GM12878 (cell line): ENCODE results near the gene PTPN5. TPM values are rescaled to one million over a fixed set of nuclear protein-coding genes. Genes with fewer than 3 reads are reported as not detected.

Experiments used
- ATAC-seq: fragments of 200-7000 bp; cut with Tn5 transposase; 3 replicates; pipeline ENCODE4 v1.9.1; 2020; ENCODE audit warnings: mild to moderate bottlenecking, moderate library complexity
- BruUV-seq: library from RNA; stranded (reverse); fragments of 400-500 nt; replicated peaks from 2 replicates; lab custom pipeline; 2021; lab: Mats Ljungman, UMichigan
- CTCF ChIA-PET: fragments of 300-600 bp; sonication (Branson Sonifier 250); formaldehyde crosslinking; extraction: SDS; loops from one replicate; lab custom pipeline; 2021; ENCODE audit warnings: inconsistent platforms; lab: Yijun Ruan, JAX
- POLR2A ChIA-PET: fragments of 350-600 bp; formaldehyde crosslinking; extraction: SDS; loops from one replicate; lab custom pipeline; 2021; ENCODE audit warnings: inconsistent platforms; lab: Charles Lee
- RAD21 ChIA-PET: fragments of 300-600 bp; sonication (Branson Sonifier 250); formaldehyde crosslinking; loops from one replicate; lab custom pipeline; 2023; ENCODE audit warnings: antibody characterized with exemption; ENCODE audit not compliant: unreplicated experiment; lab: Charles Lee
- SMC1A ChIA-PET: fragments of 300-600 bp; sonication (Branson Sonifier 250); formaldehyde crosslinking; loops from one replicate; lab custom pipeline; 2023; ENCODE audit not compliant: unreplicated experiment, uncharacterized antibody; lab: Charles Lee
- DNase-seq: peaks from one replicate; pipeline ENCODE4 v3.0.0-alpha.2; 2011; ENCODE audit warnings: low read depth, low spot score
- FAIRE-seq: peaks from 3 replicates; lab custom pipeline; 2011; peaks lifted over from hg19 to GRCh38; lab: Jason Lieb, UNC
- H2AFZ ChIP-seq: 2 replicates; pipeline ENCODE4 v1.6.0; 2011; ENCODE audit warnings: low read depth, low read length, control low read depth; ENCODE audit not compliant: control insufficient read depth
- H3K27ac ChIP-seq: 2 replicates; pipeline ENCODE4 v1.5.1; 2011; ENCODE audit warnings: control low read depth; ENCODE audit not compliant: control insufficient read depth, insufficient read depth
- H3K27me3 ChIP-seq, 2 experiments: replicated peaks in 1 of 2; 2 replicates each; pipeline versions ENCODE4 v1.6.0 to v1.6.1; 2011; ENCODE audit warnings: low read length in 1 of 2; ENCODE audit not compliant: control insufficient read depth in 2 of 2, insufficient read depth in 2 of 2
- H3K36me3 ChIP-seq, 2 experiments: 2 replicates each; pipeline ENCODE4 v1.5.1; 2011; ENCODE audit warnings: low read length in 1 of 2; ENCODE audit not compliant: control insufficient read depth in 2 of 2, insufficient read depth in 2 of 2
- H3K4me1 ChIP-seq: 2 replicates; pipeline ENCODE4 v1.6.1; 2011; ENCODE audit warnings: mild to moderate bottlenecking, low read length, moderate library complexity, mixed read lengths; ENCODE audit not compliant: control insufficient read depth, insufficient read depth
- H3K4me2 ChIP-seq: 2 replicates; pipeline ENCODE4 v1.6.0; 2011; ENCODE audit warnings: control low read depth; ENCODE audit not compliant: control insufficient read depth, insufficient read depth
- H3K4me3 ChIP-seq: fragments of 200-600 bp; sonication (generic); 2 replicates; pipeline ENCODE4 v1.5.1; 2016
- H3K79me2 ChIP-seq: 2 replicates; pipeline ENCODE4 v1.6.0; 2011; ENCODE audit warnings: low read length; ENCODE audit not compliant: control insufficient read depth, insufficient read depth
- H3K9ac ChIP-seq: 2 replicates; pipeline ENCODE4 v1.8.0; 2011; ENCODE audit warnings: low read length, control low read depth, mixed read lengths; ENCODE audit not compliant: control insufficient read depth, insufficient read depth
- H3K9me3 ChIP-seq: replicated peaks from 3 replicates; pipeline ENCODE4 v1.5.1; 2011; ENCODE audit warnings: mild to moderate bottlenecking, low read length; ENCODE audit not compliant: control insufficient read depth, insufficient read depth
- H4K20me1 ChIP-seq: 2 replicates; pipeline ENCODE4 v1.6.0; 2011; ENCODE audit not compliant: control insufficient read depth, insufficient read depth
- BRCA1 ChIP-seq: IDR thresholded peaks from 2 replicates; pipeline ENCODE4 v1.6.1; 2011; ENCODE audit warnings: low read depth, low read length, improper control_type of control experiment
- E2F4 ChIP-seq: IDR thresholded peaks from 2 replicates; pipeline ENCODE4 v1.6.1; 2012; ENCODE audit warnings: low read depth, low read length, improper control_type of control experiment
- FOXK2 ChIP-seq: fragments of 450-650 bp; IDR thresholded peaks from 2 replicates; pipeline ENCODE4 v1.6.1; 2017; ENCODE audit warnings: mild to moderate bottlenecking, moderate library complexity
- FOXM1 ChIP-seq: IDR thresholded peaks from 2 replicates; pipeline ENCODE4 v1.6.1; 2012; ENCODE audit warnings: low read depth, mild to moderate bottlenecking, inconsistent platforms, low read length, moderate library complexity
- PKNOX1 ChIP-seq: fragments of 450-650 bp; IDR thresholded peaks from 2 replicates; pipeline ENCODE4 v1.6.1; 2016; ENCODE audit warnings: mild to moderate bottlenecking
- ZBTB4 ChIP-seq: fragments of 450-650 bp; formaldehyde crosslinking; IDR thresholded peaks from 2 replicates; pipeline ENCODE4 v1.4.0; 2022; ENCODE audit warnings: mild to moderate bottlenecking, moderate library complexity
- ZNF622 ChIP-seq: fragments of 450-650 bp; IDR thresholded peaks from 2 replicates; pipeline ENCODE4 v1.6.1; 2017; ENCODE audit warnings: mild to moderate bottlenecking, inconsistent platforms
- WGBS: methylation state at CpG from one replicate; pipeline ENCODE4 v1.1.6; 2016; ENCODE audit warnings: low lambda C conversion rate; ENCODE audit not compliant: insufficient replicate concordance, insufficient coverage; ENCODE audit errors: missing lambda C conversion rate; 5-methylcytosine and 5-hydroxymethylcytosine counted together
- in situ Hi-C: fragments of 300-500 bp; cut with MboI; formaldehyde crosslinking; loops from 9 replicates; pipeline ENCODE4 v1.14.3; 2018; ENCODE audit warnings: mixed read lengths
- intact Hi-C: fragments of 100-400 bp; cut with micrococcal nuclease; formaldehyde crosslinking; loops from one replicate; pipeline ENCODE4 v1.14.2; 2022; ENCODE audit not compliant: unreplicated experiment
- polyA plus RNA-seq, 11 experiments: library from polyadenylated mRNA; depleted of rRNA in 4 of 11; unstranded in 6 of 11; stranded (reverse) in 5 of 11; fragments of >200 nt; fragmentation: Nextera tagmentation in 4 of 11; fragmentation: Illumina TruSeq in 1 of 11; extraction: Ambion mirVana in 4 of 11; extraction: Trizol in 1 of 11; gene quantifications; 1 replicate in 1 of 11; 2 replicates in 10 of 11; pipeline versions ENCODE4 v1.2.1 to v1.2.3, GENCODE V29; 2011 to 2016; ENCODE audit warnings: inconsistent platforms in 2 of 11, missing spikeins in 2 of 11, low read depth in 1 of 11
- total RNA-seq, 4 experiments: library from RNA; depleted of rRNA in 3 of 4; stranded (reverse); fragments of >200 nt in 3 of 4; fragmentation: Illumina TruSeq in 1 of 4; extraction: Trizol in 1 of 4; gene quantifications; 2 replicates each; pipeline versions ENCODE4 v1.2.1 to v1.2.3, GENCODE V29; 2013 to 2021

Gene PTPN5
- total and polyA plus RNA-seq, 10 of the 15 experiments (the other 5 are each of a cell fraction or from before 2014, with no cell fraction given): 0.04 to 0.06 (median 0.05) TPM; not detected in 7

- ATAC-seq (no peak), DNase-seq (no peak), FAIRE-seq (no peak)
- CTCF ChIA-PET: interaction anchor here (1.0 to 2.2 kb wide), 7 partner anchors 9 to 415 kb away, joined by 3 to 14 read pairs (median 6); no protein-coding TSS in a partner anchor
- H3K9ac ChIP-seq: no peak overlapping the region
- in situ Hi-C loops: no loop called here
- WGBS: 50% methylated on average over 5 of the region's 5 CpGs
- H4K20me1 ChIP-seq: no peaks in the 10 kb centered on the region
- H3K27ac ChIP-seq: no peak overlapping the region
- H3K27me3 ChIP-seq: peaks cover 10 to 22% of the 10 kb centered on the region in 2 experiments
- RAD21 ChIA-PET: interaction anchor here (1.1 kb wide), 1 partner anchor 71 kb away, joined by 3 read pairs; the partner anchor contains the start of gene SPTY2D1
- no peaks in the 10 kb centered on the region for H3K79me2 ChIP-seq
- intact Hi-C loops: no loop called here
- no peaks in the 10 kb centered on the region; the same call in 2 of the 3 replicates for H3K9me3 ChIP-seq
- TF ChIP-seq PKNOX1: no peak
- TF ChIP-seq ZNF622: no peak
- H3K4me3 ChIP-seq: no peak overlapping the region
- BruUV-seq: no TSS peak
- peaks cover 6% of the 10 kb centered on the region; the same call in 1 of the 2 replicates for H3K4me1 ChIP-seq
- H3K4me2 ChIP-seq: no peak overlapping the region
- H3K36me3 ChIP-seq: no peaks in the 10 kb centered on the region
- H2AFZ ChIP-seq: no peak overlapping the region
- POLR2A ChIA-PET: interaction anchor here (0.6 kb wide), 1 partner anchor 25 kb away, joined by 3 read pairs; no protein-coding TSS in a partner anchor
- SMC1A ChIA-PET: interaction anchor here (0.5 to 1.3 kb wide), 3 partner anchors 18 to 333 kb away, joined by 3 read pairs; no protein-coding TSS in a partner anchor
These were observed 87.5 kb downstream of the PTPN5 start for GRCh38 chr11:18704045-18704645.

GRCh38 chr11:18703001-18703763, 88.4 kb downstream of the PTPN5 start:
- ATAC-seq: no peak
- TF ChIP-seq E2F4: no peak
- no peak for TF ChIP-seq FOXK2
- TF ChIP-seq FOXM1: no peak
- no peak for TF ChIP-seq ZBTB4 (CRISPR knock-in tag)
- TF ChIP-seq BRCA1: no peak

More at GRCh38 chr11:18703001-18703763, 88.4 kb downstream of the PTPN5 start:
- Histone ChIP-seq H4K20me1 (no peaks in the 10 kb centered on the region), H3K9me3 (no peaks in the 10 kb centered on the region; the same call in 2 of the 3 replicates), H3K4me2 (no peak overlapping the region), H3K79me2 (no peaks in the 10 kb centered on the region), H3K4me3 (no peak overlapping the region), H3K4me1 (peaks cover 6% of the 10 kb centered on the region; the same call in 1 of the 2 replicates), H3K27me3 (peaks cover 10 to 23% of the 10 kb centered on the region in 2 experiments), H2AFZ (no peak overlapping the region), H3K36me3 (no peaks in the 10 kb centered on the region), H3K27ac (no peak overlapping the region), H3K9ac (no peak overlapping the region)
- RAD21 ChIA-PET: no interaction called here
- in situ Hi-C loops (no loop called here), intact Hi-C loops (no loop called here)
- CTCF ChIA-PET: interaction anchor here (1.0 to 2.1 kb wide), 5 partner anchors 19 to 414 kb away, joined by 3 to 10 read pairs (median 4); no protein-coding TSS in a partner anchor
- WGBS: 25% methylated on average over 2 of the region's 2 CpGs
- FAIRE-seq: no peak
- DNase-seq: no peak
- BruUV-seq: no TSS peak
- SMC1A ChIA-PET: no interaction called here
- POLR2A ChIA-PET: interaction anchor here (0.6 kb wide), 1 partner anchor 489 kb away, joined by 3 read pairs; no protein-coding TSS in a partner anchor
